CD1c-positive myeloid dendritic cell (primary cell): Measurements from ENCODE around the gene TYW5.
"Not testable (repeated sequence)": the region's sequence is repeated elsewhere in the genome, so short reads cannot be mapped to it uniquely, and the experiment has no call there.

ENCODE experiments used
- DNase-seq: peaks from one replicate; pipeline ENCODE4 v3.0.0-alpha.2; 2016; ENCODE audit errors: extremely low spot score

Gene TYW5

DNA sequence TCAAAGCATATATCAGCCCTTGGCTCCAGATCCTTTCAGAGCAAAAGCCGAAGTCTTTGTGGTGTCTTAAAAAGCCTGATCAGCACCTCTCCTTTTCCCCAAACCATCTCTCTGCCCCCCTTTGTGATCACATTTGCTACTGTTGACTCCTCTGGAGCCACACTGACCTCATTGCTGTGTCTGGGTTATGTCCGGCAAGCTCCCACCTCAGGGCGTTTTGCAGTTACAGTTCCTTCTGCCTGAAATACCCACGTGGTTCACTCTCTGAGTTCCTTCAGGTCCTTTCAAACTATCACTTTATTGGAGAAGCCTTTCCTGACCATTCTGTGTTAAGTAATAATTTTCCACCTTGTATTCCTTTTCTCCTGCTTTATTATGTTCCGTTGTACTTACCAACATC lies 32.4 kb downstream of the TYW5 start:
- peak; percentile 36 for DNase-seq

GRCh38 chr2:199916980-199917379 lies 38.3 kb downstream of the TYW5 start:
- no peak for DNase-seq

DNA sequence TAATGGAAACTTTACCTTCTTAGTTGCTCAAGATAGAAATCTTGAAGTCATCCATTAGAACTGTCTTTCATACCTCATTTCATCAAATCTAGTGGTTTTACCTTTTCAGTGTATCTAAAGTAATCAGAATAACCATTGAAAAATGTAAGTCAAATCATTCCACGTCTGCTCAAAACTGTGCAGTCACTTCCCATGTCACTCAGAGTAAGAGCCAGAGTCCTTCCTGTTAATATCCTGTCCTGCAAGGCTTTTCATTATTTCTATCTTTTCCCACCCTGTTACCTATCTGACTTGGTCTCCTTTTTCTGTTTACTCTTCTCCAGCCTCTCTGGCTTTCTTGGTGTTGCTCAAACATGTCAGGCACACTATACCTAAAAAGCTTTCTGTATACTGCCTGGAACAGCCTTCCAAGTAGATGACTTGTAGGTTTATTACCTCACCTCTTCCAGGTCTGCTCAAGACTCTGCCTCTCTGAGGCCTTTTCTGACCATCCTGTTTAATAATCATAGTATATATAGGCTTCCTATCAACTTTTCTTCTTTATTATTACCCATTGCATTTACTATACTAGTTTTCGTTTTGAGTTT lies 40.8 kb downstream of the TYW5 start:
- no peak for DNase-seq

- DNase-seq: not testable (repeated sequence)
Measured at GRCh38 chr2:199912553-199913114, 42.7 kb downstream of the TYW5 start.

GRCh38 chr2:199911877-199912161 lies 43.5 kb downstream of the TYW5 start:
- peak; percentile 80 for DNase-seq

GRCh38 chr2:199911052-199911876 lies 44.0 kb downstream of the TYW5 start, which contains the start of gene C2orf69:
C2orf69 (plus strand) TSS chr2:199911293; CDS start chr2:199911439, 146 bp downstream.
- peak; percentile 97 for DNase-seq

GRCh38 chr2:199910338-199911051 lies 44.8 kb downstream of the TYW5 start:
- no peak for DNase-seq

- no peak for DNase-seq
Measured at GRCh38 chr2:199907008-199907714, 48.1 kb downstream of the TYW5 start.

GRCh38 chr2:199903111-199903510 lies 52.2 kb downstream of the TYW5 start:
- DNase-seq: no peak

GRCh38 chr2:199902486-199903110 lies 52.7 kb downstream of the TYW5 start:
- DNase-seq: no peak

DNA sequence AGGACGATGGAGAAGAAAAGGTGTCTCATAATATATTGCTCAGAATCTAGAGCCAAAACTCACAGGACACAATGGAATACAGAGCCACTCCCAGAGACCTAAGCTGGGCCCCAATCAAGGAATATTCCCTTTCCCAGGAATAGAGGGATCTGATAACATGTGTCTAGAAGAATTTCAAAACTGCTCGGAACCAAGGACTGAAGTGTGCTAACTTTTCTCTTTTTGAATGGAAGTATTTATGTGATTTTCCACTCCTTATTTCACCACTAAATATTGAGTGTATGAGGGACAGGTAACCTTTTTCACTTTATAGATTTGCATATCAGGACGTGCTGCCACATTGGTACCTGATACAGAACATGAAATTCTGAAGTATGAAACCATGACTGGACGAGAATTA lies 53.3 kb downstream of the TYW5 start:
- no peak for DNase-seq

DNA sequence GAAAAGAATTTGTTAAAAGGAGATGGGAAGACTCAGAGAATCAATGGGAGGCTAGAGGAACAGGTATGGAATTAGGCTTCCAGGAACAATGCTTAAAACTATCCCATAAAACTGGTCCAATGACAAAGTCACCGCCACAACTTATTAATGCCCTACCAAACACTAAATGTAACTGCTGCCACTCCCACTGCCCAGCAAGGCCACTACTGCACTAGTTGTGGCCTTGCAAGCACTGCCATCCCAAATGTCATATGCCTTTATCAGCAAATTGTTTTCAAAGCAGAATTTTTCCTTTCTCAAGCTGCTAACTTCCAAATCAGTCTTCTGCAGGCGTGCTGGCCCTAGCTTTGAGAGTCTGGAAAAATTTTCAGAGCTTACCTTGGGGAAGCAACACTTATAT lies 58.7 kb downstream of the TYW5 start:
- DNase-seq: no peak

DNA sequence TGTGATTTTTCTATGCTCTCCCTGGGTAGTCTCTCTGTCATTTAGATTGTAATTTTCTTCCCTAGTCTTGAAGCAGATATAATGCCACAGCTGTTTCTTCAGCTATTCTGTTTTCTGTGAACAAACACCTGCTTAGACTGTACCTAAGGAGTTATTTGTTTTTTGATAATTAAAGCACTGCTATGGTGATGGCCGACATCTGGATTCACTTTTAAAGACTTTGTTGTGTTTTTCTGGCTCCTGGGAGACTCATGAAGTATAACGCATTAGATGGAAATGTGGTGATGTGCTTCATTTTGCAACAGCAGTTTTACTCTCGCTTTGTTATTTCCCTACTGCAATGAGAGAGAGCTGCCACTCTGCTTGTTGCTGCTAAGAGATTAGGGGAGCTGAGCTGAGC lies 59.9 kb downstream of the TYW5 start:
- DNase-seq: no peak

DNA sequence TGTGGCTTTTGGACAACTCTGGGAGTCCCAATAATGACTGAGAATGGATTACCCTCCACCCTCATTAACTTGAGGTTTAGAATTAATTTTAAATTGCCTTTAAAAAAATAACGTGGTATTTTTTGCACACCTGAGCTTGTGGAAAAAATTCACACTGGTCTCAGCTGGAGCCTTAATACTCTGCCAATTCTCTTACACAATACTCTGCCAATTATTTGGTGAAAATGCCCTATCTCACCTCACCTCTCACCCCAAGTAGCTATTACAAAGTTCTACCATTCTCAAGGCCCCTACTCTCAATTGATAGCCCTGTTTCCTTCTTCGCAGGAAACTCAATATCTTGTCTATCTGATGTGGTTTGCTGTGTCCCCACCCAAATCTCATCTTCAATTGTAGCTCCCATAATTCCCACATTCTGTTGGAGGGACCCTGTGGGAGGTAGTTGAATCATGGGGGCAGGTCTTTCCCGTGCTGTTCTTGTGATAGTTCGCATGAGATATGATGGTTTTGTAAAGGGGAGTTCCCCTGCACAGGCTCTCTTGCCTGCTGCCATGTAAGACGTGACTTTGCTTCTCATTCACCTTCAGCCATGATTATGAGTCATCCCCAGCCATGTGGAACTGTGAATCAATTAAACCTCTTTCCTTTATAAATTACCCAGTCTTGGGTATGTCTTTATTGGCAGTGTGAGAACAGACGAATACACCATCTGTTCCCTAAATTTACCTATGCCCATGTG lies 71.6 kb downstream of the TYW5 start:
- DNase-seq: no peak

- no peak for DNase-seq
Measured at GRCh38 chr2:199882667-199883066, 72.6 kb downstream of the TYW5 start.
